Neural progenitor cell (in vitro differentiated cells): ENCODE data around the gene INHA.

Experiments
- CTCF ChIP-seq: fragments of 200-600 bp; sonication (generic); IDR thresholded peaks from 2 replicates; pipeline ENCODE4 v1.5.1; 2017; ENCODE audit warnings: antibody characterized with exemption, mild to moderate bottlenecking
- EZH2 ChIP-seq: fragments of 200-600 bp; sonication (generic); IDR thresholded peaks from 2 replicates; pipeline ENCODE4 v1.6.1; 2017; ENCODE audit warnings: antibody characterized with exemption, mild to moderate bottlenecking, moderate library complexity

- TF ChIP-seq CTCF (no peak), EZH2 (no peak)
These were observed 4.2 kb upstream of the INHA start for GRCh38 chr2:219567791-219568361.
